A549 (cell line): ENCODE results near the gene UQCC2.

Experiments used
- CEBPB ChIP-seq, 2 experiments: fragments of >200 bp in 1 of 2; sonication (Bioruptor Twin) in 1 of 2; formaldehyde crosslinking in 1 of 2; IDR thresholded peaks; 2 replicates each; pipeline ENCODE4 v1.6.1; 2012 to 2016
- CTCF ChIP-seq: fragments of >200 bp; sonication (Bioruptor Twin); formaldehyde crosslinking; IDR thresholded peaks from 3 replicates; pipeline ENCODE4 v1.5.1; 2016
- EP300 ChIP-seq, 2 experiments: fragments of >200 bp; sonication (Bioruptor Twin); formaldehyde crosslinking; IDR thresholded peaks; 2 replicates in 1 of 2; 3 replicates in 1 of 2; pipeline ENCODE4 v1.6.1; 2016 to 2017
- JUN ChIP-seq, 2 experiments: fragments of >200 bp; sonication (Bioruptor Twin); formaldehyde crosslinking; IDR thresholded peaks; 2 replicates in 1 of 2; 3 replicates in 1 of 2; pipeline ENCODE4 v1.6.1; 2016 to 2017
- MAX ChIP-seq: IDR thresholded peaks from 2 replicates; pipeline ENCODE4 v1.6.1; 2012
- MYC ChIP-seq: IDR thresholded peaks from 2 replicates; pipeline ENCODE4 v1.6.1; 2012; ENCODE audit warnings: mild to moderate bottlenecking, inconsistent platforms, low read length, improper control_type of control experiment, borderline replicate concordance
- PBX3 ChIP-seq: IDR thresholded peaks from 2 replicates; pipeline ENCODE4 v1.6.1; 2012
- POLR2A ChIP-seq: IDR thresholded peaks from 2 replicates; pipeline ENCODE4 v1.6.1; 2012; ENCODE audit warnings: mild to moderate bottlenecking, low read length
- REST ChIP-seq: fragments of 200-600 bp; sonication (generic); IDR thresholded peaks from 2 replicates; pipeline ENCODE4 v1.6.1; 2016; ENCODE audit warnings: antibody characterized with exemption, mild to moderate bottlenecking, moderate library complexity
- RFX5 ChIP-seq: fragments of 450-650 bp; IDR thresholded peaks from 2 replicates; pipeline ENCODE4 v1.7.1; 2014; ENCODE audit warnings: antibody characterized with exemption, mild to moderate bottlenecking, moderate library complexity
- USF2 ChIP-seq: fragments of 450-650 bp; IDR thresholded peaks from 2 replicates; pipeline ENCODE4 v1.6.1; 2014; ENCODE audit warnings: antibody characterized with exemption

GRCh38 chr6:33731751-33732282 is 20.3 kb upstream of the UQCC2 start:
- TF ChIP-seq CTCF (no peak), EP300 (IDR thresholded peaks at IDR 0.05) (no peak), CEBPB (IDR thresholded peaks at IDR 0.05) (no peak), RFX5 (no peak), POLR2A (no peak), JUN (IDR thresholded peaks at IDR 0.05) (no peak), MYC (no peak), REST (no peak), MAX (no peak), USF2 (no peak), PBX3 (no peak)
